A549 (cell line): ENCODE data around the gene SCRN2. TPM values are rescaled to one million over a fixed set of nuclear protein-coding genes. Genes with fewer than 3 reads are reported as not detected.

Experiments
- ATAC-seq, 2 experiments: fragments of 200-7000 bp in 1 of 2; fragments of >200 bp in 1 of 2; cut with Nextera tagmentation in 1 of 2; cut with Tn5 transposase in 1 of 2; 3 replicates each; pipeline versions ENCODE4 v1.8.0 to v1.9.1; 2018 to 2020; ENCODE audit warnings: mild to moderate bottlenecking in 1 of 2, moderate library complexity in 1 of 2
- CTCF ChIA-PET: fragments of 300-600 bp; sonication (Branson Sonifier 250); formaldehyde crosslinking; extraction: SDS; loops from one replicate; lab custom pipeline; 2021; ENCODE audit warnings: antibody characterized with exemption, inconsistent platforms; lab: Yijun Ruan, JAX
- POLR2A ChIA-PET: fragments of 350-600 bp; formaldehyde crosslinking; extraction: SDS; loops from one replicate; lab custom pipeline; 2021; ENCODE audit warnings: antibody characterized with exemption, inconsistent platforms; lab: Yijun Ruan, JAX
- DNase-seq, 2 experiments: peaks; one replicate each; pipeline versions ENCODE4 v3.0.0 to v3.0.0-alpha.2; 2011 to 2016; ENCODE audit warnings: low read depth in 1 of 2, low spot score in 1 of 2
- FAIRE-seq: peaks from 2 replicates; lab custom pipeline; 2011; peaks lifted over from hg19 to GRCh38; lab: Jason Lieb, UNC
- H3K27ac ChIP-seq, 2 experiments: fragments of >200 bp; sonication (Bioruptor Twin); formaldehyde crosslinking; 3 replicates each; pipeline ENCODE4 v1.5.1; 2016 to 2017
- H3K4me1 ChIP-seq: fragments of >200 bp; sonication (Bioruptor Twin); formaldehyde crosslinking; 3 replicates; pipeline ENCODE4 v1.6.1; 2016
- H3K4me2 ChIP-seq: fragments of >200 bp; sonication (Bioruptor Twin); formaldehyde crosslinking; 3 replicates; pipeline ENCODE4 v1.6.1; 2016
- H3K4me3 ChIP-seq: fragments of >200 bp; sonication (Bioruptor Twin); formaldehyde crosslinking; 3 replicates; pipeline ENCODE4 v1.5.1; 2016
- H3K9me3 ChIP-seq: fragments of >200 bp; sonication (Bioruptor Twin); formaldehyde crosslinking; 3 replicates; pipeline ENCODE4 v1.6.1; 2016
- CEBPB ChIP-seq, 2 experiments: fragments of >200 bp in 1 of 2; sonication (Bioruptor Twin) in 1 of 2; formaldehyde crosslinking in 1 of 2; IDR thresholded peaks; 2 replicates each; pipeline ENCODE4 v1.6.1; 2012 to 2016
- CHD2 ChIP-seq: fragments of 150-350 bp; IDR thresholded peaks from 2 replicates; pipeline ENCODE4 v1.6.1; 2014; ENCODE audit warnings: low read length; ENCODE audit not compliant: partially characterized antibody
- CHD4 ChIP-seq: fragments of 200-600 bp; sonication (generic); IDR thresholded peaks from 2 replicates; pipeline ENCODE4 v1.6.1; 2016; ENCODE audit warnings: antibody characterized with exemption, mild to moderate bottlenecking, borderline replicate concordance
- EHMT2 ChIP-seq: fragments of 200-600 bp; sonication (generic); IDR thresholded peaks from 2 replicates; pipeline ENCODE4 v1.6.1; 2016; ENCODE audit warnings: antibody characterized with exemption, low read depth, mild to moderate bottlenecking, moderate library complexity
- FOXS1 ChIP-seq: fragments of 250-450 bp; sonication (Bioruptor Pico); IDR thresholded peaks from 2 replicates; pipeline ENCODE4 v1.5.0; 2020; ENCODE audit warnings: mild to moderate bottlenecking, moderate library complexity
- GATA3 ChIP-seq: IDR thresholded peaks from 2 replicates; pipeline ENCODE4 v1.6.1; 2012; ENCODE audit warnings: borderline replicate concordance
- HDAC2 ChIP-seq: fragments of 200-600 bp; sonication (generic); IDR thresholded peaks from 2 replicates; pipeline ENCODE4 v1.6.1; 2016
- JUNB ChIP-seq: fragments of >200 bp; sonication (Bioruptor Twin); formaldehyde crosslinking; IDR thresholded peaks from 2 replicates; pipeline ENCODE4 v1.6.1; 2016
- KDM1A ChIP-seq: fragments of 200-600 bp; sonication (generic); IDR thresholded peaks from 2 replicates; pipeline ENCODE4 v1.6.1; 2016; ENCODE audit warnings: low read depth, mild to moderate bottlenecking
- RARB ChIP-seq: fragments of 250-450 bp; sonication (Bioruptor Pico); IDR thresholded peaks from 2 replicates; pipeline ENCODE4 v1.8.0; 2021; ENCODE audit warnings: mild to moderate bottlenecking, moderate library complexity
- ZC3H11A ChIP-seq: fragments of 450-650 bp; IDR thresholded peaks from 2 replicates; pipeline ENCODE4 v1.6.1; 2014; ENCODE audit warnings: antibody characterized with exemption, mild to moderate bottlenecking
- ZFP36 ChIP-seq: fragments of 450-650 bp; IDR thresholded peaks from 2 replicates; pipeline ENCODE4 v1.6.1; 2014; ENCODE audit warnings: borderline replicate concordance; ENCODE audit not compliant: partially characterized antibody
- ZSCAN20 ChIP-seq: fragments of 250-450 bp; sonication (Bioruptor Pico); IDR thresholded peaks from 2 replicates; pipeline ENCODE4 v1.8.0; 2022; ENCODE audit warnings: mild to moderate bottlenecking, moderate library complexity
- WGBS: methylation state at CpG from one replicate; pipeline ENCODE4 v1.1.6; 2017; ENCODE audit errors: missing lambda C conversion rate; 5-methylcytosine and 5-hydroxymethylcytosine counted together
- polyA plus RNA-seq, 4 experiments: library from polyadenylated mRNA; depleted of rRNA in 3 of 4; stranded (reverse); fragments of >200 nt; fragmentation: RNase III in 1 of 4; extraction: RNeasy Plus Mini Kit Qiagen cat#74134 plus additional on column Dnase treatment in 1 of 4; gene quantifications; 2 replicates in 3 of 4; 3 replicates in 1 of 4; pipeline ENCODE4 v1.2.3, GENCODE V29; 2011 to 2017
- TF ChIP-seq, protein P1 (sequence below): fragments of 250-450 bp; sonication (Bioruptor Pico); IDR thresholded peaks from 2 replicates; pipeline ENCODE4 v1.5.0; 2021; ENCODE audit warnings: mild to moderate bottlenecking, moderate library complexity, borderline replicate concordance
- TF ChIP-seq, protein P2 (sequence below): fragments of >200 bp; sonication (Bioruptor Twin); formaldehyde crosslinking; IDR thresholded peaks from 2 replicates; pipeline ENCODE4 v1.6.1; 2016
- TF ChIP-seq, protein P3 (sequence below): fragments of 150-350 bp; IDR thresholded peaks from 2 replicates; pipeline ENCODE4 v1.6.1; 2014; ENCODE audit warnings: low read depth, mild to moderate bottlenecking, low read length

Gene SCRN2
- polyA plus RNA-seq, 2 of the 4 experiments (the other 2 are of a cell fraction) = 25.8 to 43.7 TPM

DNA sequence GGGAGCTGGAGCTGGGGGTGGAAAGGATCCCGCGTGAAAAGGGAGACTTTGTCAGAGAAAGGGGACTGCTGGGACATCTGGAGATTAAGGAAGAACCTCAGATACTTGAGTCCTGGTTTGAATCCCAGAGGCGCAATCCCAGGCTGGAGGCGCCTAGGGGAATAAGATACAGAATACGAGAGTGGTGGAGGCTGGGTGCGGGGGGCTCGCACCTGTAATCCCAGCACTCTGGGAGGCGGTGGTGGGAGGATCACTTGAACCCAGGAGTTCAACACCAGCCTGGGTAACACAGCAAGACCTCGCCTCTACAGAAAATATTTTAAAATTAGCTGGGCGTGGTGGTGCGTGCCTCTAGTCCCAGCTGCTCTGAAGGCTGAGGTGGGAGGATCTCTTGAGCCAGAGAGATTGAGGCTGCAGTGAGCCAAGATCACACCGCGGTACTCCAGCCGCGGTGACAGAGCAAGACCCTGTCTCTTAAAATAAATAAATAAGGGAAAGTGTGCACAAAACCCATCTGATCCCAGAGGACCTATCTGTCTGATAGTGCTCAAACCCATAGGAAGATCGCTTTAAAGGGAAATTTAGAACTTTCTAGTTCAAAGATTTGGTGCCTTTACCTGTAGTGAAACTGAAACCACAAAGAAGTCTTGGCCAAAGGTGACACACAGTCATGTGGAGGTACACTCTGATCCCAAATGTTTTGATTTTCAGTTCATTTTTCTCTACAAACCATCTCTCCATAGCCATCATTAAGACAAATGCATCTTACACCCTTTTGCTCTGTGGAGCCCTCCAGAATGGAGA is 617 bp upstream of the SCRN2 start (continued):
- TF ChIP-seq, protein P1, sequence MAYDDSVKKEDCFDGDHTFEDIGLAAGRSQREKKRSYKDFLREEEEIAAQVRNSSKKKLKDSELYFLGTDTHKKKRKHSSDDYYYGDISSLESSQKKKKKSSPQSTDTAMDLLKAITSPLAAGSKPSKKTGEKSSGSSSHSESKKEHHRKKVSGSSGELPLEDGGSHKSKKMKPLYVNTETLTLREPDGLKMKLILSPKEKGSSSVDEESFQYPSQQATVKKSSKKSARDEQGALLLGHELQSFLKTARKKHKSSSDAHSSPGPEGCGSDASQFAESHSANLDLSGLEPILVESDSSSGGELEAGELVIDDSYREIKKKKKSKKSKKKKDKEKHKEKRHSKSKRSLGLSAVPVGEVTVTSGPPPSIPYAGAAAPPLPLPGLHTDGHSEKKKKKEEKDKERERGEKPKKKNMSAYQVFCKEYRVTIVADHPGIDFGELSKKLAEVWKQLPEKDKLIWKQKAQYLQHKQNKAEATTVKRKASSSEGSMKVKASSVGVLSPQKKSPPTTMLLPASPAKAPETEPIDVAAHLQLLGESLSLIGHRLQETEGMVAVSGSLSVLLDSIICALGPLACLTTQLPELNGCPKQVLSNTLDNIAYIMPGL (CRISPR knock-in tag) = no peak
- TF ChIP-seq CHD2 (no peak), FOXS1 (no peak), JUNB (no peak), CEBPB (IDR thresholded peaks at IDR 0.05) (no peak), ZC3H11A (no peak), HDAC2 (no peak), EHMT2 (no peak), CHD4 (no peak), GATA3 (no peak), ZFP36 (no peak)
- TF ChIP-seq, protein P2, sequence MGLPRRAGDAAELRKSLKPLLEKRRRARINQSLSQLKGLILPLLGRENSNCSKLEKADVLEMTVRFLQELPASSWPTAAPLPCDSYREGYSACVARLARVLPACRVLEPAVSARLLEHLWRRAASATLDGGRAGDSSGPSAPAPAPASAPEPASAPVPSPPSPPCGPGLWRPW = no peak
- TF ChIP-seq, protein P3, sequence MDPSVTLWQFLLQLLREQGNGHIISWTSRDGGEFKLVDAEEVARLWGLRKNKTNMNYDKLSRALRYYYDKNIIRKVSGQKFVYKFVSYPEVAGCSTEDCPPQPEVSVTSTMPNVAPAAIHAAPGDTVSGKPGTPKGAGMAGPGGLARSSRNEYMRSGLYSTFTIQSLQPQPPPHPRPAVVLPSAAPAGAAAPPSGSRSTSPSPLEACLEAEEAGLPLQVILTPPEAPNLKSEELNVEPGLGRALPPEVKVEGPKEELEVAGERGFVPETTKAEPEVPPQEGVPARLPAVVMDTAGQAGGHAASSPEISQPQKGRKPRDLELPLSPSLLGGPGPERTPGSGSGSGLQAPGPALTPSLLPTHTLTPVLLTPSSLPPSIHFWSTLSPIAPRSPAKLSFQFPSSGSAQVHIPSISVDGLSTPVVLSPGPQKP = no peak

DNA sequence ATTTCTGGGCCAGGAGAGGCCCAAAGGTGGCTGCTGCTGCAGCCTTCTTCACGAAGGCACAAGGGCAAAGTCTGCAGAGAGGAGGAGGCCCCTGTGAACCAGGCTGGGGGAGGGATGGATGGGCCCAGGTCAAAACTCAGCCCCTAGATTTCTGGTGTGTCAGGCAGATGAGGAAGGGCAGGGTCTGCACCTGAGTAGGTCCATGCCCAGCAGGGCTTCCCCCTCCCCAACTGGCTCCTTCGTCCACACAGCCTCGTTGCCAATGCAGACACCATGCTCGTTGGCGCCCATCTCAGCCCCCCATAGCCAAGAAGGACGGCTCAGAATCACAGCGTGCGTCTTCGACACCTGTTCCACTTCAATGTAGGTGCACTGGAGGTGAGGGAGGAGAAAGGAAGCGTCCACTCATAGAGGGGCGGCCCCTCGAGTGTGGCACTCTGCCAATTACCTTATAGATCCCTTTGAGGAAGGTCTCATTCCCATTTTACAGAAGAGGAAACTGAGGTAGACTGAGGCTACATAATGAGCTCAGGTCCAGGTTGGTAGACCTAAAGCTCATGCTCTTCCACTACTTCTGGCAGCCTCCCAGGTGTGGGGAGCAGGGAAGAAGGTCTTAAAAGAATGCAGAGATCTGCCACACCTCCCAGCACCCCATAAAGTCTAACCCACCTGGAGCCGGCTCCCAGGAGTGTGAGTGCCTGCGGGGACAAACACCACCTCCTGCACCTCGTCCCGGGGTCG is 902 bp downstream of the SCRN2 start:
- peak overlapping the region; percentile 90 to 92 for H3K27ac ChIP-seq
- no peak for FAIRE-seq

DNA sequence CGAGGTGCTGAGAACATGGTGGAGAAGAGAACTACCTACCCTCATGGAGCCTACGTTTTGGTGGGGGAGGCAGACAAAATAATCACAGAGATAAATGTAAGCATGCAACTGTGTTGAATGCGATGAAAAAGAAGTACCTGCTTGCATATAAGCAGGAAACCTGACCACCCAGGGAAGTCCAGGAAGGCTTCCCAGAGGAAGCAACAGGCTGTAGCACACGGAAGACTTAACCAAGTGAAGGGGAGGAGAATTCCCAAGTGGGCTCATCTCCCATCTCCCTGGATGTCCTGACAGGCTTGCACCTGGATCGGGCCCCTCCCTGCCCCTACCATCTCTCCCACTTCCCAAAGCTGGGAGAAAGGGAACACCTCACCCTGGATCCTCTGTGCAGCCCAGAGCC is 2.0 kb downstream of the SCRN2 start:
- FAIRE-seq = no peak
- peak; percentile 65 for TF ChIP-seq ZFP36
- TF ChIP-seq JUNB = no peak
- Histone ChIP-seq H3K4me3 (no peak overlapping the region), H3K27ac (no peak overlapping the region), H3K9me3 (no peaks in the 10 kb centered on the region), H3K4me1 (peaks cover 22% of the 10 kb centered on the region), H3K4me2 (no peak overlapping the region)
- no peak for ATAC-seq
- no peak for DNase-seq
- POLR2A ChIA-PET = interaction anchor here (2.6 kb wide), 1 partner anchor 56 kb away, joined by 20 read pairs; the partner anchor contains the start of gene SP2
- WGBS = 88% methylated on average over 5 of the region's 5 CpGs
- CTCF ChIA-PET = interaction anchor here (2.1 to 36.3 kb wide), 9 partner anchors 5 to 179 kb away, joined by 10 to 1860 read pairs (median 83); partner anchors contain the start of genes CDK5RAP3, LRRC46, MRPL10 and SP2

More for the DNA sequence above, 902 bp downstream of the SCRN2 start:
- H3K4me2 ChIP-seq = peak overlapping the region; percentile 99
- H3K4me1 ChIP-seq = peaks cover 25% of the 10 kb centered on the region
- POLR2A ChIA-PET = interaction anchor here (0.5 to 2.6 kb wide), 4 partner anchors 9 to 292 kb away, joined by 3 to 35 read pairs (median 15); partner anchors contain the start of genes LRRC46, MRPL10 and SP2
- ATAC-seq = no peak
- TF ChIP-seq ZSCAN20 (no peak), HDAC2 (0 out of 2 replicates have a peak, but pooled peaks have one; percentile 39), RARB (no peak), KDM1A (peak; percentile 81; the same call in 1 of the 2 replicates), GATA3 (0 out of 2 replicates have a peak, but pooled peaks have one; percentile 9), ZFP36 (no peak)
- CTCF ChIA-PET = interaction anchor here (0.6 to 36.3 kb wide), 22 partner anchors 11 to 222 kb away, joined by 3 to 1860 read pairs (median 16); partner anchors contain the start of genes CDK5RAP3, LRRC46, MRPL10 and OSBPL7
- no peaks in the 10 kb centered on the region for H3K9me3 ChIP-seq
- DNase-seq = no peak
- H3K4me3 ChIP-seq = peak overlapping the region; percentile 85
- 54% methylated on average over 17 of the region's 17 CpGs for WGBS
